NCI-H69 (cell line): ENCODE measurements around the gene LSM2.
A peak's percentile ranks its signal among the peaks of the same experiment; 100 is the strongest.

ENCODE experiments used
- DNase-seq: peaks from one replicate; lab custom pipeline; 2025; lab: John Stamatoyannopoulos, UW

Gene LSM2

GRCh38 chr6:31750411-31751022, 56.2 kb downstream of the LSM2 start:
- no peak for DNase-seq

- DNase-seq = peak; percentile 76
Measured at GRCh38 chr6:31749301-31750036, 57.3 kb downstream of the LSM2 start.
